Gastroesophageal sphincter (tissue), 4 donors: ENCODE results near the gene CENPS. TPM values are rescaled to one million over a fixed set of nuclear protein-coding genes. Genes with fewer than 3 reads are reported as not detected.
A peak's percentile ranks its signal among the peaks of the same experiment; 100 is the strongest.

Experiments
- ATAC-seq: fragments of 150-250 bp; one replicate; pipeline ENCODE4 v1.9.1; 2016; ENCODE audit warnings: mild to moderate bottlenecking, moderate library complexity
- H3K27ac ChIP-seq, 4 donors: fragments of 200-600 bp; sonication (generic) in 3 of 4; 1 replicate in 3 of 4; 2 replicates in 1 of 4; pipeline ENCODE4 v1.5.1; 2016 to 2019
- H3K27me3 ChIP-seq: fragments of 200-600 bp; sonication (generic); one replicate; pipeline ENCODE4 v1.5.1; 2019
- H3K36me3 ChIP-seq, 2 donors: fragments of 200-600 bp; sonication (generic); one replicate each; pipeline ENCODE4 v1.5.1; 2019; ENCODE audit warnings: control low read depth in 1 of 2
- H3K4me1 ChIP-seq, 3 donors: fragments of 200-600 bp; sonication (generic); 1 replicate in 2 of 3; 2 replicates in 1 of 3; pipeline ENCODE4 v1.5.1; 2016 to 2019; ENCODE audit warnings: control low read depth in 2 of 3
- H3K4me3 ChIP-seq, 2 donors: fragments of 200-600 bp; sonication (generic); one replicate each; pipeline ENCODE4 v1.5.1; 2019; ENCODE audit warnings: mild to moderate bottlenecking in 1 of 2, moderate library complexity in 1 of 2
- H3K9me3 ChIP-seq, 3 donors: fragments of 200-600 bp; sonication (generic); one replicate each; pipeline ENCODE4 v1.5.1; 2017 to 2019; ENCODE audit warnings: control low read depth in 2 of 3
- EP300 ChIP-seq: sonication (generic); formaldehyde crosslinking; IDR thresholded peaks from one replicate; pipeline ENCODE4 v1.6.1; 2017; ENCODE audit warnings: antibody characterized with exemption, mild to moderate bottlenecking
- POLR2A ChIP-seq, 2 donors: fragments of 450-650 bp; IDR thresholded peaks; one replicate each; pipeline ENCODE4 v1.6.1; 2017; ENCODE audit warnings: antibody characterized with exemption in 2 of 2, mild to moderate bottlenecking in 2 of 2, moderate library complexity in 1 of 2
- POLR2AphosphoS5 ChIP-seq: sonication (generic); formaldehyde crosslinking; IDR thresholded peaks from one replicate; pipeline ENCODE4 v1.6.1; 2017; ENCODE audit warnings: antibody characterized with exemption
- WGBS, 2 donors: methylation state at CpG; one replicate each; pipeline ENCODE4 v1.1.5; 2018; ENCODE audit warnings: low coverage in 1 of 2; 5-methylcytosine and 5-hydroxymethylcytosine counted together
- total RNA-seq, 4 donors: library from RNA; depleted of rRNA; stranded (reverse); fragments of >200 nt; gene quantifications; one replicate each; pipeline ENCODE4 v1.1.0, GENCODE V29; 2016
- TF ChIP-seq, protein P1 (sequence below), 4 experiments: fragments of 200-600 bp in 2 of 4; fragments of 450-650 bp in 2 of 4; sonication (generic) in 1 of 4; IDR thresholded peaks; one replicate each; pipeline ENCODE4 v1.5.1; 2017 to 2019; ENCODE audit warnings: antibody characterized with exemption in 4 of 4, mild to moderate bottlenecking in 2 of 4, moderate library complexity in 2 of 4

Gene CENPS
- total RNA-seq, 4 donors from 2014 or later: 2.1 to 7.2 (median 4.8) TPM

DNA sequence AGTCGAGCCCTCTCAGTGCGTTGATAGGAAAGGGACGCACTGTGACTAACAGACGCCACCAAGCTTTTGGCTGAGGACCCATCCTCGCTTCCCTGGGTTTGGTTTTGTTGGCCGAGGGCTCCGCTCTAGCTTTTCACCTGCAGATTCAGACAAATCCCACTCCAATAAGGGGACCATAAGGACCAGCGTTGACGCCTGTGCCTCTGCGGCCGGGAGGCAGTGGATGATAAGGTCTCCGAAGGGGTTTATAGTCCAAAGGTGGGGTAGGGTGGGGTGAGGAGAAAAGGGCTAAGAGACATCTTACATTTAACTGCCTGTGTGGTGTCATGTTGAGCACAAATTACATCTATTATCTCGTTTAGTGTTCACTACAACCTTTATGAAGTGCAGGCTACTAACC lies 45.3 kb downstream of the CENPS start:
- 0 to 5% methylated on average over 6 to 11 of the region's 13 CpGs for WGBS, 2 donors
- peaks cover 3 to 46% (median 9%) of the 10 kb centered on the region in 3 donors for H3K4me1 ChIP-seq
- peak overlapping the region in 3 of 4 donors; percentile 81 to 91 (median 86) for H3K27ac ChIP-seq

DNA sequence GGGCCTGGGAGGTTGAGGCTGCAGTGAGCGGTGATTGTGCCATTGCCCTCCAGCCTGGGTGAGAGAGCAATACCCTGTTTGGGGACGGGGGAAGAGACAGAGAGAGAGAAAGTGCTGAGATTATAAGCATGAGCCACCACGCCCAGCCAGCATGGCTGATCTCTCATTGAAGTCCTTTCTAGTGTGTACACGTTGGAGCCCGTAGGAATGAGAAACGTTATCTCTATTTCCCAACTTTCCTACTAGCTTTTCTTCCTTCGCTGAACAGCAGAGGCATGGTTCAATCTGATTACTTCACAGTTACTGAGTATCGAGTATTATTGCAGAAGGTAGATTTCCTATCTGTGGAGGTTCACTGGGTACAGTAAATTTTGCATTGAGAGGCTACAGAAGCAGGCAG lies 49.1 kb downstream of the CENPS start:
- H3K9me3 ChIP-seq: no peaks in the 10 kb centered on the region
- WGBS, 2 donors: 55 to 75% methylated on average over 4 to 8 of the region's 8 CpGs
- TF ChIP-seq, protein P1, sequence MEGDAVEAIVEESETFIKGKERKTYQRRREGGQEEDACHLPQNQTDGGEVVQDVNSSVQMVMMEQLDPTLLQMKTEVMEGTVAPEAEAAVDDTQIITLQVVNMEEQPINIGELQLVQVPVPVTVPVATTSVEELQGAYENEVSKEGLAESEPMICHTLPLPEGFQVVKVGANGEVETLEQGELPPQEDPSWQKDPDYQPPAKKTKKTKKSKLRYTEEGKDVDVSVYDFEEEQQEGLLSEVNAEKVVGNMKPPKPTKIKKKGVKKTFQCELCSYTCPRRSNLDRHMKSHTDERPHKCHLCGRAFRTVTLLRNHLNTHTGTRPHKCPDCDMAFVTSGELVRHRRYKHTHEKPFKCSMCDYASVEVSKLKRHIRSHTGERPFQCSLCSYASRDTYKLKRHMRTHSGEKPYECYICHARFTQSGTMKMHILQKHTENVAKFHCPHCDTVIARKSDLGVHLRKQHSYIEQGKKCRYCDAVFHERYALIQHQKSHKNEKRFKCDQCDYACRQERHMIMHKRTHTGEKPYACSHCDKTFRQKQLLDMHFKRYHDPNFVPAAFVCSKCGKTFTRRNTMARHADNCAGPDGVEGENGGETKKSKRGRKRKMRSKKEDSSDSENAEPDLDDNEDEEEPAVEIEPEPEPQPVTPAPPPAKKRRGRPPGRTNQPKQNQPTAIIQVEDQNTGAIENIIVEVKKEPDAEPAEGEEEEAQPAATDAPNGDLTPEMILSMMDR (IDR thresholded peaks at IDR 0.05): no peak
- TF ChIP-seq POLR2AphosphoS5 (no peak), POLR2A (IDR thresholded peaks at IDR 0.05) (no peak), EP300 (no peak)

More for the DNA sequence above, 45.3 kb downstream of the CENPS start:
- Histone ChIP-seq H3K36me3 (no peaks in the 10 kb centered on the region), H3K9me3 (no peaks in the 10 kb centered on the region), H3K4me3 (peak overlapping the region; percentile 76 to 93), H3K27me3 (no peaks in the 10 kb centered on the region)
- ATAC-seq: no peak
- TF ChIP-seq, protein P1 (IDR thresholded peaks at IDR 0.05): no peak
- TF ChIP-seq POLR2A (IDR thresholded peaks at IDR 0.05): no peak
- TF ChIP-seq EP300: no peak

DNA sequence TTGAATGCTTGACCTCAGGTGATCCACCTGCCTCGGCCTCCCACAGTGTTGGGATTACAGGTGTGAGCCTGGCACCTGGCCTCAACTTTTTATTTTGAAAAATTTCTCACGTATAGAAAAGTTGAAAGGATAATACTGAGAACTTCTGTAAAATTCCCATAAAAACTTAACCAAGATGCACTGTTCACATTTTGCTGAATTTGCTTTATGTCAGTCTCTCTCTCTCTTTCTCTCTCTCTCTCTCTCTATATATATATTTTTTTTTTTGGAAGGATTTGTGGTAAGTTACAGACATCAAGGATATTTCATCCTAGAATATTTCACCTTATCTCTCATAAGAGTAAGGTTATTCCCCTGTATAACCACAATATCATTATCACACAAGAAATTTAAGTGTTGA lies 50.4 kb downstream of the CENPS start:
- Histone ChIP-seq H3K36me3 (peaks cover 0 to 4% of the 10 kb centered on the region in 2 donors), H3K27ac (no peak overlapping the region), H3K4me3 (no peak overlapping the region), H3K9me3 (no peaks in the 10 kb centered on the region), H3K27me3 (no peaks in the 10 kb centered on the region), H3K4me1 (peaks cover 0 to 16% (median 7%) of the 10 kb centered on the region in 3 donors)
- TF ChIP-seq, protein P1 (IDR thresholded peaks at IDR 0.05): no peak
- TF ChIP-seq POLR2A (IDR thresholded peaks at IDR 0.05): no peak
- TF ChIP-seq POLR2AphosphoS5: no peak
- TF ChIP-seq EP300: no peak
- ATAC-seq: no peak
- WGBS, 2 donors: 85 to 87% methylated on average over 2 of the region's 2 CpGs

More for the DNA sequence above, 49.1 kb downstream of the CENPS start:
- peaks cover 0 to 4% of the 10 kb centered on the region in 2 donors for H3K36me3 ChIP-seq
- no peak overlapping the region for H3K27ac ChIP-seq
- no peaks in the 10 kb centered on the region for H3K27me3 ChIP-seq
- H3K4me3 ChIP-seq: no peak overlapping the region
- H3K4me1 ChIP-seq: peaks cover 0 to 25% (median 9%) of the 10 kb centered on the region in 3 donors
- ATAC-seq: no peak

DNA sequence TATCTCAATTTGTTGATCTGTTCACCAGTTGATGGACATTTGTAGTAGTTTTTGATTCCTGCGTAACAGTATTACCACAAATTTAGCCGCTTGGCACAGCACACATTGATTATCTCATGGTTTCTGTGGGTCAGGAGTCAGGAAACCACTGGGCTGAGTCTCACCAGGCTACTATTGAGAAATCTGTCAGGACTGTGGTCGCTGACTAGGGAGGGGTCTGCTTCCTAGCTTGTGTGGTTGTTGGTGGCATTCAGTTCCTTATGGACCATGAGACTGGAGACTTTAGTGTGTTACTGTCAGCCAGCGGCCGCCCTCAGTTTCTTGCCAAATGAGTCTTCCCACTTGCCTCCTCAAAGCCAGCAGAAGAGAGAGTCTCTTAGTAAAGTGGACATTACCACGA lies 54.3 kb downstream of the CENPS start:
- Histone ChIP-seq H3K27me3 (no peaks in the 10 kb centered on the region), H3K4me1 (peaks cover 0 to 1% (median 0%) of the 10 kb centered on the region in 3 donors), H3K4me3 (no peak overlapping the region), H3K9me3 (no peaks in the 10 kb centered on the region), H3K27ac (no peak overlapping the region), H3K36me3 (peaks cover 0 to 11% of the 10 kb centered on the region in 2 donors)
- TF ChIP-seq EP300: no peak
- no peak for TF ChIP-seq POLR2A (IDR thresholded peaks at IDR 0.05)
- TF ChIP-seq, protein P1 (IDR thresholded peaks at IDR 0.05): no peak
- TF ChIP-seq POLR2AphosphoS5: no peak
- no peak for ATAC-seq
- 90 to 92% methylated on average over 2 to 4 of the region's 6 CpGs for WGBS, 2 donors

DNA sequence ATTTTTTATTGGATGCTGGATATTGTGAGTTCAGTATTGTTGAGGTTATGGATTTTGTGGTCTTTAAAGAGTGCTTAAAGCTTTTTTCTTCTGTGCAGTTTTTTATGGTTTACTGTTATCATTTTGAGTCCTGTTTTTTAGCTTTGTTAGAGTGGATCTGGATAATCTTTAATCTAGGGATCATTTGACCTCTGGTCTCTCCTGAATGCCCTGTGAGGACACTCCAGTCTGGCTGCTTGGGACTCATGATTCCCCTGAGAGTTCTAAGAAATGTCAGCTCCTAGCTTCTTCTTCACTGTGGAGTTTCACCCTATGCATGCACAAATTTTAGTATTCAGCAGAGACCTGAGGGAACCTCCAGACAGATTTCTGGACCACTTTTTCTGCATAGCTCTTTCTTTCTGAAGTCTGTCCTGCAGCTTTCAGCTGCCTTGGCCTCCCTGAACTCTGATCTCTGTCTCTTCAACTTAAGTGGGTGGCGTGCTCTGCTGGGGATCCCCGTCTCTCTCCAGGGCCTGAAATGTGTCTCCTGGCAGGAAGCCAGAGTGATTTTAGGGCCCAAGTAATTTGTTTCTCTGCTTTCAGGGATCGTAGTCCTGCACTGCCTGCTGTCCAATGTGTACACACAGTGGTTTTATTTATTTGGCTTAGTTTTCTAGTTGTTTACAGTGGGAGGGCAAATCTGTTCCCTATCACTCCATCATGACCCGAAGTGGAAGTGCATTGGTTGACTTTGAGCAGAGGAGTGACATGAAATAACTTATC lies 59.2 kb downstream of the CENPS start:
- H3K9me3 ChIP-seq: no peaks in the 10 kb centered on the region
- peaks cover 0 to 10% of the 10 kb centered on the region in 2 donors for H3K36me3 ChIP-seq
- H3K4me1 ChIP-seq: peaks cover 0 to 11% (median 0%) of the 10 kb centered on the region in 3 donors
- no peak overlapping the region for H3K4me3 ChIP-seq
- H3K27ac ChIP-seq: no peak overlapping the region
- TF ChIP-seq, protein P1 (IDR thresholded peaks at IDR 0.05): no peak
- TF ChIP-seq POLR2AphosphoS5 (no peak), EP300 (no peak), POLR2A (IDR thresholded peaks at IDR 0.05) (no peak)
- WGBS, 2 donors: 42 to 49% methylated on average over 2 to 4 of the region's 4 CpGs
- ATAC-seq: no peak
- H3K27me3 ChIP-seq: no peaks in the 10 kb centered on the region
